Erythroblast (primary cell): ENCODE data around the gene UBE2G1.

ENCODE experiments used
- DNase-seq, 2 experiments: peaks; one replicate each; lab custom pipeline; 2025; lab: John Stamatoyannopoulos, UW
- GATA1 ChIP-seq: IDR thresholded peaks from 2 replicates; pipeline ENCODE4 v1.6.1; 2011; ENCODE audit warnings: low read depth, mild to moderate bottlenecking, control low read depth, low read length, moderate library complexity
- POLR2A ChIP-seq: IDR thresholded peaks from 2 replicates; pipeline ENCODE4 v1.6.1; 2011; ENCODE audit warnings: mild to moderate bottlenecking, low read length

Gene UBE2G1

DNA sequence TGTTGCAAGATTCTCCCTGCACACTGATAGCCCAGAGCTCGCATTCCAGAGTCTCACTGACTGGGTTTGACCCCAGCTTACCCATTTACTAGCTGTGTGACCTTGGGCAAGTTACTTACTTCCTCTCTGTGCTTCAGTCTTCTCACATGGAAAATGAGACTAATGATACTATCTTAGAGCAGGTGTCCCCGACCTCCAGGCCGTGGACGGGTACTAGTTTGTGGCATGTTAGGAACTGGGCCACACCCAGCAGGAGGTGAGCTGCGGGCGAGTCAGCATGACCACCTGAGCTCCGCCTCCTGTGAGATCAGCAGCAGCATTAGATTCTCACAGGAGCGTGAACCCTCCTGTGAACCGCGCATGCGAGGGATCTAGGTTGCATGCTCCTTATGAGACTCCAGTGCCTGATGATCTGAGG is 118.5 kb downstream of the UBE2G1 start:
- DNase-seq, result no peak
- TF ChIP-seq POLR2A (no peak), GATA1 (no peak)

DNA sequence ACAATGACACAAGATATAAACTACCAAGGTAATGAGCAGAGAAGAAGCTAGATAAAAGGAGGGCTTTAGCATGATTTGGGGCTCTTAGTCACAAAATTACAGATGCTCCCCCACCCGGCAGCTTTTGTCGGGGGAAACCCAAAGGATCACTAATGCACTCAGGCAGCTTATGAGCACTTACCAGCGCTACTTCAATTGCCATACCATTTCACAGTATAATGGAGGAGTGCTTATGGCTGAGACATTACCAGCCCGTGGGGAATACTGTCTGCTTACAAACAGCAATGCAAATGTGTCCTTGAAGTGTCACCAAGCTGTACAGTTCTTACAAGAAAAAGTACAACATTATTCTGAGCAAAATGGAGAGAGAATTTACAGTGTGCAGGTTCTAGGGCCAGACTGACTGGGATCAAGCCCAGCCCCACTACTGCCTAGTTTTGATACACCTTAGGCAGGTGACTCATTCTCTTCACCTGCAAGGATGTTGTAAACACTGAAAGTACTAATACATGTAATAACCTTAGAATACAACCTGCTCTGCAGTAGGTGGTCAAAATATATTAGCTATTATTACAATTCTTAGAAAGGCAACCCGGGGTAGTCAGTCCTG is 119.0 kb downstream of the UBE2G1 start:
- DNase-seq, result no peak
- TF ChIP-seq GATA1 (no peak), POLR2A (no peak)

DNA sequence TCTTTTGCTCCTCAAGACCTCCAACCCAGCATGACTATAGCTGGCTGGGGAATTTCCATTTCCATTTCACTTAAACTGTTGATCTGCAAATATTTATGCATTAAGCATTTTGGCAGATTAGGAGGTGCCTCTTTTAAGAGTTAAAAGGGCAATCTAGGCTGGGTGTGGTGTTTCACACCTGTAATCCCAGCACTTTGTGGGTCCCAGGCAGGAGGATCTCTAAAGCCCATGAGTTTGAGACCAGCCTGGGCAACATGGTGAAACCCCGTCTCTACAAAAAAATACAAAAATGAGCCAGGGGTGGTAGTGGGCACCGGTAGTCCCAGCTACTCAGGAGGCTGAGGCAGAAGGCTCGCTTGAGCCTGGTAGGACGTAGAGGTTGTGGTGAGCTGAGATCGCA is 119.8 kb downstream of the UBE2G1 start:
- no peak for DNase-seq
- TF ChIP-seq GATA1 (no peak), POLR2A (no peak)

DNA sequence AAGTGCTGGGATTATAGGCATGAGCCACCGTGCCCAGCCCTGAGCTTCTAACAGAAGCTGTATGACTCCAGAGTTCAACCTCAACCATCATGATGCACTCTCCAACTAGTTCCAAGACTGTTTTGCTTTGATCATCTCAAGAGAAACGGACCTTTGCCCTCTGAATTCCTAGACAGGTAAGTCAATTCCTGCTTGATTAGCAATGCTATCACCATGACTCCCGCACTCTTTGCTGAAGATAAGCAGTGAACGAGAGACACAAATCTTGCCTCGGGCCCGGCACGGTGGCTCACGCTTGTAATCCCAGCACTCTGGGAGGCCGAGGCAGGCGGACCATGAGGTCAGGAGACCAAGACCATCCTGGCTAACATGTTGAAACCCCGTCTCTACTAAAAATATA is 124.9 kb downstream of the UBE2G1 start:
- no peak for TF ChIP-seq POLR2A
- TF ChIP-seq GATA1, result no peak
- DNase-seq, result no peak

DNA sequence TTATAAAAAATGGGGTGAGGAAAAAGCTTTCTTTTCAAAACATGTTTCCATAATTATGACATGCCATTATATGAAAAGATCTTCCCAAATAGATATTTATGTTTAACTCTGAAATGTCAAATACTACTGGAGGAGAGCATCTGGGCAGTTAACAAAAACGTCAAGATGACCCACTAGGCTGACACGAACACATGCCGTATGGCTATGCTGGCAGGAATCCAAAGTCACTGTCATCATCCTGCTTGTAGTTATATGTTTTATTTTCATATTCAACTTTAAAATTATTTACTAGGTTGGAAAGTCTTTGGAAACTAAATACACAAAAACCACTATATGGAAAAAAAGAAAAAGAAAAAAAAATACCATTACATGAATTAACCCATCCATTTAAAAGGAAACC is 130.0 kb downstream of the UBE2G1 start:
- TF ChIP-seq POLR2A (no peak), GATA1 (no peak)
- DNase-seq, result no peak

DNA sequence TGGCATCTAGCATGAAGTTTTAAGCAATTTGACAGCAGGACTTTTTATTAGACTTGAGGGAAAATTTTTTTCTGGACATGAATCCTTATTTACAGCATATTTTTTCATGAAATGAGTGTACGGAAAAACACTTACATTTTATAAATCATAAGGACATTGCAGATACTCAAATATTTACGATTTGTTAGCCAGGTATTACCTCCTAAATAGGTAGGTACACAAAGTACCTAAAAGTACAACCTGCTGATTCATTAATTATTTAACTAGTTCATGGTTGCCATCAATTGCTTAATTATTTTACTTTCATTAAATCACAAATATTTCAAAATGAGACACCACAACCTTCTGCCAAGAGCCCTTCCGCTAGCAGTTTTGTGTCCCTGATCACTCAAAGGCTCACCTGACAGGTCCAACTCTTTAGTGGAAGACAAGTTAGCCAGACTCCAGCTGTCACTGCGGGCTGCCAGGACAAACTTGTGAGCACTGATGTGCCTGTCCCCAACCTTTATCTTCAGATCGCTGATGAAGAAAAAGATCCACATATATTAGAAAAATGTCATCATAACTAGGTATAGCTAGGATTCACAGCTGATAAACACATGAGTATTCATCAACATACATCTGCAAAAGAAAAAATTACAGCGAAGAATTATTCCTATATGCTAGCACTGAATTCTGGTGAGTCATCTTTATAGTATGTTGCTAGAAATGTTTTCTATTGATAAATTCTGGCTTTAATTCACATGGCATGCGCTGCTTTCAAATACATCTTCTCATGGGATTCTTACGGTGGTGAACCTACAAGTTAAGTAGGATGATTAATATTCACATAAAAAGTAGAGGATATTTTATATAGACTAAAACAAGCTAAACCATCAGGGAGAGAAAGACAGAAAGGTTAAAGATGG is 130.8 kb downstream of the UBE2G1 start:
- TF ChIP-seq POLR2A (no peak), GATA1 (no peak)
- DNase-seq, result no peak

DNA sequence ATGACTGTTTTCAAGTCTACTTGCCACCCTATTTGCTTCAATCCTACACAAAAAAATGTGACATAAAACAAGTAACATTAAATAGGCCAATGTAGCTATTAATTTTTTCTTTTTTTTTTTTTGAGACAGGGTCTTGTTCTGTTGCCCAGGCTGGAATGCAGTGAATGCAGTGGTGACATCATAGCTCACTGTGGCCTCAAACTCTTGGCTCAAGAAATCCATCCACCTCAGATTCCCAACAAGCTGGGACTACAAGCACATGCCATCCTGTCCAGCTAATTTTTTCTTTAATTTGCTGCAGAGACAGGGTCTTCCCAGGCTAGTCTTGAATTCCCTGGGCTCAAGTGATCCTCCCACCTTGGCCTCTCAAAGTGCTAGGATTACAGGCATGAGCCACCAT is 132.1 kb downstream of the UBE2G1 start:
- no peak for TF ChIP-seq GATA1
- no peak for TF ChIP-seq POLR2A
- no peak for DNase-seq

DNA sequence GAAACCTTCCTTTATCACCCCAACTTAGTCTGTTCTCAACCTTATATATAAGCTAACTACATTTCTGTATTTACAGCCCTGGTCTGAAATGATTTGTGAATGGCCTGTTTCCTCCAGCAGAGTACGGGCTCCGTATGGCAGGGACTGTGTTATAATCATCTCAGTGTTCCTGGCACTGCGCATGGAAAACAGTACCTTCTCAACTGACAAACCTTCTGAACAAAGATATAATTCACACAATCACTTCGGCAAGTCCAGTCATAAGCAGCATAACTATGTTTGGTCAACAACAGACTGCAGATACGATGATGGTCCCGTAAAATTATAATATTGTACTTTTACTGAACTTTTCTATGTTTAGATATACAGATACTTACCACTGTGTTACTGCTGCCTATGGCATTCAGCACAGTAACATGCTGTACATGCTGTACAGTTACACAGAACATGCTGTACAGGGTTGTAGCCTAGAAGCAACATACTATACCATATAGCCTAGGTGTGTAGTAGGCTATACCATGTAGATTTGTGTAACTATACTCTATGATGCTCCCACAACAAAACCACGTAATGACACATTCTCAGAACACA is 132.7 kb downstream of the UBE2G1 start:
- TF ChIP-seq GATA1 (no peak), POLR2A (no peak)
- no peak for DNase-seq

DNA sequence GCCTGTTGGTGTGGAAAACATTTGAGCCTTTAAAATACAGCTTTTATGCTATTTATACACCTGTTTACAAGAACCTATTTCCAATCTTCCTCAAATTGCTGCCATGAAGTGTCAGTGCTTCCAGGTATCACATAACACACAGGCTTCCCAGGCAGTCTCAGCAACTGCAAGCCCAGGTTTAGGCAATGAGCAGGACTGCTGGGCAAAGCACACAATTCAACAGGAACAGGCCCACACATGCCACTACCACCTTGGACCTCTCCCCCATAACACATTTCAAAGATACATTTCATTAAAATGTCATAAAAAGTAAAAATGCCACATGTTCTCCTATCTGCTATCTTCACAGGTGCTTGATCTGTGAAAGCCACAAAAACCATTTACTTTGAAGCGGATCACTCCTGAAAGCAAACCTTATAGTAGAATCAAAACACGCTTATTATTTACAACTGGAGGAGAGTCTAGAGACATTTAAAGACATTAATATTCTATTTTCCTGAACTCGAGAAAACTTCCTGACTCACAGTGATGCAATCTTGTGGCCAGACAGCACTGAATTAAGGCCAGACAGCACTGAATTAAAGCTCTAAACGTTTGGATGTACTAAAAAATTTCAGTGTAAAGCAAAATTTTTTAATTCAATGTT is 134.2 kb downstream of the UBE2G1 start:
- TF ChIP-seq GATA1 (no peak), POLR2A (no peak)
- no peak for DNase-seq

DNA sequence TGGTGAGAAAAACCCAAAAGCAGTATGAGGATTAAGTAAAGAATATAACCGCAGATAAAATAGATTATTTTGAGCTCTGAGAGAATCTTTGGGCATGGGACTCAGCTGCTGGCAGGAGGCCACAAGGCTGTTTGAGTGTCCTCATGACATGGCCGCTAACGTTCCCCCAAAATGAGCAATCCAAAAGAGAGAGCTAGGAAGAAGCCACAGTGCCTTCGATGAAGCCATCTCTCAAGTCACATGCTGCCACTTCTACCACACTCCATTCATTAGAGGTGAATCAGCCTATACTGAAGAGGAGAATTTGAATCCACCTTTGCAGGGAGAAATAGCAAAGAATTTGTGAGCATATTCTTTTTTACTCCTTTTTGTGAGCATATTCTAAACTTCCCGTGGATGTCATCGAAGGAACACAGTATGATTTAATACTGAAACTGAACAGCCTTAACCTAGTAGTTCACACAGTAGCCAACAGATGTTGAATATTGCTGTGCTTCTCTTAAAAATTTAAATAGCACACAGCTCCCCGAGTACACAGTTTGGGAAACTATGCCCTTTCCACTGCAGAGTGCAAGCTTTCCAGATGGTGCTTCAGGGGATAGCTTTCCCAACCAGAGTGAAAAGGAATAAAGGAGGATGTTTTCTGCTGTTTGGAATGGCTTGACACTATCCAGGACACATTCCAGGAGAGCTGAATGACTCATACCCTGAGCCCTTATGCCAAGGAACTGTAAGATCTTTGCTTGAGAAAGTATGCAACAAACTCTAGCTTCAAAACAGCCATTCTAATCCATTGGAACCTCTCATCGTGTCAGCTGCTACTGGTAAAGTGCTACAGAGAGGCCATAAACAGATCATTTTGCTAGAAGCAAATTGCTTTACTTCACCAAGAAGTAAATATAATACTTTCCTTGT is 136.6 kb downstream of the UBE2G1 start:
- no peak for DNase-seq
- TF ChIP-seq GATA1 (no peak), POLR2A (no peak)

DNA sequence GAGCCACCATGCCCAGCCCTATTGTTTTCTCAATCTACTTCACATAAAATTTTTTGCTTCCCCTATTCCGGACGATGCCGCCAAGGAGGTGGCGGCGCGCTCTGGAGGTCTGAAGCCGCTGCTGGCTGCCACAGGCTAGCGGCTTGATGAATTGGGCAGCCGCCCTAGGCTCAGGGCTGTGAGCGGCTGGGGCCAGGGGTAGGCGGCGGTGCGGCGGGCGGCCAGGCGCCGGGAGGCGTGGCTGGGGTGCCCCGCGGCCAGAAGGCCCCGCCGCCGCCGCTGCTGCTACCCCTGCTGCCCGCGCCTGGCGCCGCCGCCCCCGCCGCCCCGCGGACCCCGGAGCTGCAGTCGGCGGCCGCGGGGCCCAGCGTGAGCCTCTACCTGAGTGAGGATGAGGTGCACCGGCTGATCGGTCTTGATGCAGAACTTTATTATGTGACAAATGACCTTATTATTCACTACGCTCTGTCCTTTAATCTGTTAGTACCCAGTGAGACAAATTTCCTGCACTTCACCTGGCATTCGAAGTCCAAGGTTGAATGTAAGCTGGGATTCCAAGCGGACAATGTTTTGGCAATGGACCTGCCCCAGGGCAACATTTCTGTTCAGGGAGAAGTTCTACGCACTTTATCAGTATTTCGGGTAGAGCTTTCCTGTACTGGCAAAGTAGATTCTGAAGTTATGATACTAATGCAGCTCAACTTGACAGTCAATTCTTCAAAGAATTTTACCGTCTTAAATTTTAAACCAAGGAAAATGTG is 144.4 kb downstream of the UBE2G1 start:
- no peak for DNase-seq
- TF ChIP-seq POLR2A, result no peak
- TF ChIP-seq GATA1, result no peak

DNA sequence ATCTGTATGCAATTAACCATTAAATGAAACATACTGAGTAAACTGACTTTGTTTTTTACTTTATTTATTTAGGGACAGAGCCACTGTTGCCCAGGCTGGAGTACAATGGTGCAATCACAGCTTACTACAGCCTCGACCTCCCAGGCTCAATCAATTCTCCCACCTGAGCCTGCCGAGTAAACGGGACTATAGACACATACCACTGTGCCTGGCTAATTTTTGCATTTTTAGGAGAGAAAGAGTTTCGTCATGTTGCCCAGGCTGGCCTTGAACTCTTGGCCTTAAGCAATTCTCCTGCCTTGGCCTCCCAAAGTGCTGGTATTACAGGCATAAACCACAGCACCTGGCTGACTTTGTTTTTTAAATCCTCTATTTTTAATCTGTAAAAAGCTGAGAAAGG is 145.3 kb downstream of the UBE2G1 start:
- DNase-seq, result no peak
- TF ChIP-seq POLR2A, result no peak
- no peak for TF ChIP-seq GATA1

DNA sequence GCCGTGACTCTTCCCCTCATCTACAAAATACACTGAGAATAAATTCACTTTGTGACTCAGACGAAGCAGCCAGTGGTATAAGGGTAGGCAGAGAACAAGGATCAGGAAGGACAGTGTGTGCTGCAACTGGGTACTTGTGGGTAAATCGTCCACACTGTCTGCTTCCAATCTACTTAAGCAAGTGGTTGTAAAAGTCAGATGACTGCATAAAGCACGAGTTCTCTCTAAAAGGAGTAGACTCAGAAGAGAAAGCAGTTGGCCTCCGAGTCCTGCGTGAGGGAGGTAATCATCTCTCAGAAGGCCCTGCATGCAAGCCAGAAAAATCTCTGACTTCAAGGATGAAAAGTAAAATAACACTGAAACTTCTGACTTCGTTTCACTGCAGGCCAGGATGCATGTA is 145.8 kb downstream of the UBE2G1 start:
- TF ChIP-seq POLR2A (no peak), GATA1 (no peak)
- DNase-seq, result no peak
